Gastrocnemius medialis (tissue), 4 donors: ENCODE data around the gene EEFSEC.

ENCODE experiments used
- POLR2A ChIP-seq, 2 donors: fragments of 450-650 bp; IDR thresholded peaks; one replicate each; pipeline ENCODE4 v1.6.1; 2017; ENCODE audit warnings: antibody characterized with exemption in 2 of 2, mild to moderate bottlenecking in 2 of 2, moderate library complexity in 2 of 2
- TF ChIP-seq, protein P1 (sequence below), 5 experiments: fragments of 450-650 bp in 3 of 5; fragments of 200-600 bp in 2 of 5; sonication (generic) in 2 of 5; IDR thresholded peaks in 4 of 5; conservative IDR thresholded peaks in 1 of 5; 1 replicate in 4 of 5; 2 replicates in 1 of 5; pipeline ENCODE4 v1.5.1; 2016 to 2019; ENCODE audit warnings: antibody characterized with exemption in 5 of 5, mild to moderate bottlenecking in 3 of 5, moderate library complexity in 3 of 5

DNA sequence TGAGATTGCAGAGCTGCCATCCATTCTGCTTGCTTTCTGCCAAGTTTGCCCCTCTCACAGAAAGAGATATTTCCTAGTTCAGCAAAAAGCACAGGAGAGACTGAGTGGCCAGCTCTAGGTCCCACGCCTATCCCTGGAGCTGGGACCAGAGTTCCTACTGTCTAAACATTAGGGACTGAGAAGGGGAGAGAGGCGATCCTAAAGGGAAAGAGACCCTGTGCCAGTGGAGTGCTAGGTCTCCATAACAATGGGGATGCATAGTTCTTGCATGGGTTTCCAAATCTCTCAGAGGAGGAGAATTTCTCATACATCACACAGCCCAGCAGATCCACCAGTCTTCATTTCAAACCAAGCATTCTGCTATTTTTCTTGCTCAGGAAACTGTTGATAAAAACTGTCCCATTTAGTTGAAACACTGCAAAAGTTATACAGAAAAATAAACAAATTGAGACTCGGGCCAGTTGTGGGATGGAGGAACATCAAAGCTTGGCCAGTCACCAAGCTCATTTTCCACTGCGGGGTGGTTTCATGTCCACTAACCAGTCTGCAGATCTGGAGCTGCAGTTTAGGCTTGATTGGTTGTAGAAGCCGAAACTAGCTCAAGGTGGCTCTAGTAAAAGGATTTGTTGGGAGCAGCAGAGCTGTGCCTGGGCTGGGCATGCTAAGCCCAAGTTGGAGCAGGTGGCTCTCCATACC lies 62.7 kb downstream of the EEFSEC start:
- TF ChIP-seq, protein P1, sequence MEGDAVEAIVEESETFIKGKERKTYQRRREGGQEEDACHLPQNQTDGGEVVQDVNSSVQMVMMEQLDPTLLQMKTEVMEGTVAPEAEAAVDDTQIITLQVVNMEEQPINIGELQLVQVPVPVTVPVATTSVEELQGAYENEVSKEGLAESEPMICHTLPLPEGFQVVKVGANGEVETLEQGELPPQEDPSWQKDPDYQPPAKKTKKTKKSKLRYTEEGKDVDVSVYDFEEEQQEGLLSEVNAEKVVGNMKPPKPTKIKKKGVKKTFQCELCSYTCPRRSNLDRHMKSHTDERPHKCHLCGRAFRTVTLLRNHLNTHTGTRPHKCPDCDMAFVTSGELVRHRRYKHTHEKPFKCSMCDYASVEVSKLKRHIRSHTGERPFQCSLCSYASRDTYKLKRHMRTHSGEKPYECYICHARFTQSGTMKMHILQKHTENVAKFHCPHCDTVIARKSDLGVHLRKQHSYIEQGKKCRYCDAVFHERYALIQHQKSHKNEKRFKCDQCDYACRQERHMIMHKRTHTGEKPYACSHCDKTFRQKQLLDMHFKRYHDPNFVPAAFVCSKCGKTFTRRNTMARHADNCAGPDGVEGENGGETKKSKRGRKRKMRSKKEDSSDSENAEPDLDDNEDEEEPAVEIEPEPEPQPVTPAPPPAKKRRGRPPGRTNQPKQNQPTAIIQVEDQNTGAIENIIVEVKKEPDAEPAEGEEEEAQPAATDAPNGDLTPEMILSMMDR (IDR thresholded peaks at IDR 0.05 in 4 of 5, conservative IDR thresholded peaks at IDR 0.05 in 1 of 5) = no peak
- no peak for TF ChIP-seq POLR2A (IDR thresholded peaks at IDR 0.05)
